ENCODE data around the gene ARHGAP29. TPM values are rescaled to one million over a fixed set of nuclear protein-coding genes. Genes with fewer than 3 reads are reported as not detected.

Gene ARHGAP29
- total and polyA plus RNA-seq, 2 experiments from 2014 or later = 9.6 to 22.3 TPM

DNA sequence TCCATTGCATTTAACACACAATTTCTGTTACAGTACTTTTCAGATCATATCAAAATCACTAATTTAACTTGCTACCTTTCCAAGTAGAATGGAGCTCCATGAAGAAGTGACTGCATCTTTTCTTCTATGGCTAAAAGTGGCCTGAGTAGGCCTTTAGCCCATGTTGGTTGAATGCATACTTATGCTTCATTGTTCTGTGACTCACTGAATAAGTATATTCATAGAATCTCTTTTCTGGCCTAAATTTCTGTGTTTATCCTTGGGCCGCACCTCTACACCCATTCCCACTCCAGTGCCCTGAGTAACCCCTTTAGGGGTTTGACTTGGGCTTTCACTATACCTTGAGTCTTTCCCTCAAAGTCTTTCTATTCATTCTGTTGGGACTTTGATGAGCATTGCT is 42.1 kb upstream of the ARHGAP29 start:
- TF ChIP-seq, protein P1, sequence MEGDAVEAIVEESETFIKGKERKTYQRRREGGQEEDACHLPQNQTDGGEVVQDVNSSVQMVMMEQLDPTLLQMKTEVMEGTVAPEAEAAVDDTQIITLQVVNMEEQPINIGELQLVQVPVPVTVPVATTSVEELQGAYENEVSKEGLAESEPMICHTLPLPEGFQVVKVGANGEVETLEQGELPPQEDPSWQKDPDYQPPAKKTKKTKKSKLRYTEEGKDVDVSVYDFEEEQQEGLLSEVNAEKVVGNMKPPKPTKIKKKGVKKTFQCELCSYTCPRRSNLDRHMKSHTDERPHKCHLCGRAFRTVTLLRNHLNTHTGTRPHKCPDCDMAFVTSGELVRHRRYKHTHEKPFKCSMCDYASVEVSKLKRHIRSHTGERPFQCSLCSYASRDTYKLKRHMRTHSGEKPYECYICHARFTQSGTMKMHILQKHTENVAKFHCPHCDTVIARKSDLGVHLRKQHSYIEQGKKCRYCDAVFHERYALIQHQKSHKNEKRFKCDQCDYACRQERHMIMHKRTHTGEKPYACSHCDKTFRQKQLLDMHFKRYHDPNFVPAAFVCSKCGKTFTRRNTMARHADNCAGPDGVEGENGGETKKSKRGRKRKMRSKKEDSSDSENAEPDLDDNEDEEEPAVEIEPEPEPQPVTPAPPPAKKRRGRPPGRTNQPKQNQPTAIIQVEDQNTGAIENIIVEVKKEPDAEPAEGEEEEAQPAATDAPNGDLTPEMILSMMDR (IDR thresholded peaks at IDR 0.05; ENCODE audit: poor library complexity) = no peak
- no peak for TF ChIP-seq EZH2phosphoT487 (IDR thresholded peaks at IDR 0.05; ENCODE audit: low read depth, severe bottlenecking, unreplicated experiment)
- no peak for TF ChIP-seq EZH2 (IDR thresholded peaks at IDR 0.05; ENCODE audit: borderline replicate concordance)
- no peak for DNase-seq (ENCODE audit: low spot score)
- WGBS (ENCODE audit: low lambda C conversion rate, missing lambda C conversion rate) = 100% methylated on average over 1 of the region's 1 CpG
- Histone ChIP-seq H3K9me2 (replicated peaks; ENCODE audit: insufficient read depth) (no peaks in the 10 kb centered on the region), H3K4me1 (ENCODE audit: insufficient read depth) (no peaks in the 10 kb centered on the region), H3K79me2 (no peaks in the 10 kb centered on the region), H2AFZ (no peak overlapping the region), H3K36me3 (replicated peaks; ENCODE audit: insufficient read depth, low read depth) (no peaks in the 10 kb centered on the region), H3K27ac (no peak overlapping the region), H3K4me2 (no peak overlapping the region), H3K4me3 (no peak overlapping the region), H3K9me3 (ENCODE audit: low read depth) (no peaks in the 10 kb centered on the region), H4K20me1 (ENCODE audit: insufficient read depth, poor library complexity, severe bottlenecking) (no peaks in the 10 kb centered on the region), H3K27me3 (no peaks in the 10 kb centered on the region)

DNA sequence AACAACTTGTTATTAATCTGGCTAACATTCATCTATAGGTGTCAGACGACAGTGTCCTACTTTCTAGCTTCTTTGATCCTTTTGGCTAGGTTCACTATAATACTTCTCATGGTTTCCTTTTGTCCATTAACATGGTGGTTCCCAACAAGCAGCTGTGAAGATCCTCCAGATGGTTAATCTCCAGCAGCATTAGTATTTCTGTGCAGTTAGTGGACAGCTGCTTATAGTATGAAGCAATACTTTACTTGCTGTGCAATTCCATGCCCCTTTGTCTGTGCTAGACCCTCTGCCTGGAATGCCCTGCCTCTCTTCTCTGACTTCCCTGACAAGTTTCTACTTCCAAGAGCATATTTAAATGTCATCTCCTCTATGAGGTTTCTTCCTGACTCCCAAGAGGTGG is 41.7 kb upstream of the ARHGAP29 start:
- 83% methylated on average over 1 of the region's 1 CpG for WGBS (ENCODE audit: low lambda C conversion rate, missing lambda C conversion rate)
- Histone ChIP-seq H2AFZ (no peak overlapping the region), H3K9me3 (ENCODE audit: low read depth) (no peaks in the 10 kb centered on the region), H3K9me2 (replicated peaks; ENCODE audit: insufficient read depth) (no peaks in the 10 kb centered on the region), H3K4me3 (no peak overlapping the region), H3K27me3 (no peaks in the 10 kb centered on the region), H3K4me2 (no peak overlapping the region), H3K4me1 (ENCODE audit: insufficient read depth) (no peaks in the 10 kb centered on the region), H4K20me1 (ENCODE audit: insufficient read depth, poor library complexity, severe bottlenecking) (no peaks in the 10 kb centered on the region), H3K79me2 (no peaks in the 10 kb centered on the region), H3K27ac (no peak overlapping the region), H3K36me3 (replicated peaks; ENCODE audit: insufficient read depth, low read depth) (no peaks in the 10 kb centered on the region)
- DNase-seq (ENCODE audit: low spot score) = no peak
- TF ChIP-seq EZH2phosphoT487 (IDR thresholded peaks at IDR 0.05; ENCODE audit: low read depth, severe bottlenecking, unreplicated experiment) (no peak), EZH2 (IDR thresholded peaks at IDR 0.05; ENCODE audit: borderline replicate concordance) (no peak)
- TF ChIP-seq, protein P1 (IDR thresholded peaks at IDR 0.05; ENCODE audit: poor library complexity) = no peak

DNA sequence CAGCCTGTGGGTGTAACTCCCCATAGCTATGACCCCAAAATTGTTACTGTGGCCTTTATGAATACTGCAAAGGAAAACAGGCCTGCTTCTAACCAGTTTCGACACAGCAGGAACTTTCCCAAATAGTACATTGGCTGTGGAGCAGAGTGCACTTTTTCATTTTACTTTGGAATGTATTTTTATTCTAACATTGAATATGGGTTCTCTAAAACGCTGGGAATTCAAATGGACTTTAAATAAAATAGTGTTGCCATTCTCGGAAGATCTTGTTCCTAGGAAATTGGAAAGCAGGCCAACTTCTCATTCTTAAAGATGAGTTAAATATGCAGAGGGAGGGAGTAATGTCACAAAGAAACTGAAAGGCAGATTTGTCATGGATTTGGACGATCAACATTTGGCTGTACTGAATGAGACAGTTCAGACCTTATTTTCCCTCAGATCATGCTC is 39.6 kb upstream of the ARHGAP29 start:
- TF ChIP-seq EZH2phosphoT487 (IDR thresholded peaks at IDR 0.05; ENCODE audit: low read depth, severe bottlenecking, unreplicated experiment) = no peak
- TF ChIP-seq, protein P1 (IDR thresholded peaks at IDR 0.05; ENCODE audit: poor library complexity) = no peak
- TF ChIP-seq EZH2 (IDR thresholded peaks at IDR 0.05; ENCODE audit: borderline replicate concordance) = no peak
- Histone ChIP-seq H2AFZ (no peak overlapping the region), H3K36me3 (replicated peaks; ENCODE audit: insufficient read depth, low read depth) (no peaks in the 10 kb centered on the region), H3K9me3 (ENCODE audit: low read depth) (no peaks in the 10 kb centered on the region), H3K79me2 (no peaks in the 10 kb centered on the region), H3K4me1 (ENCODE audit: insufficient read depth) (no peaks in the 10 kb centered on the region), H3K4me3 (no peak overlapping the region), H3K27ac (no peak overlapping the region), H4K20me1 (ENCODE audit: insufficient read depth, poor library complexity, severe bottlenecking) (no peaks in the 10 kb centered on the region), H3K4me2 (no peak overlapping the region), H3K9me2 (replicated peaks; ENCODE audit: insufficient read depth) (no peaks in the 10 kb centered on the region), H3K27me3 (no peaks in the 10 kb centered on the region)
- WGBS (ENCODE audit: low lambda C conversion rate, missing lambda C conversion rate) = 83% methylated on average over 4 of the region's 4 CpGs
- no peak for DNase-seq (ENCODE audit: low spot score)

DNA sequence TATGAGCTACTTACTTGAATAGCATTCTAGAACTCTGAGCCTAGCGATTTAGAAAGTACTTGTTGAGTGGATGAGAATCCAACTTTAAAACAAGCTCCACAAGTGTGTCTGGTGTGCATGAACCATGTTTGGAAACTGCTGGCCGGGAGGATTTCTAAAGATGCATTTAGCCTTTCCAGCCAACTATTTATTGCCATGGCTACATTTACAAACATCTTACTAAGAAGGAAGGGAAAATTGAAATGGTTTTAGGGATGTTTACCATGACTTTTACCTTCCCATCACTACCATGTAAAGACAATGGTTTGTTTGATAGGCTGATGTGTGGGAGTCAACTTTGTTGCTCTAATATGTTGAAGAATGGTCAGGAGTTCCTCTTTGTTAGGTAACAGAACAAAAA is 37.7 kb upstream of the ARHGAP29 start:
- Histone ChIP-seq H3K9me2 (replicated peaks; ENCODE audit: insufficient read depth) (no peaks in the 10 kb centered on the region), H3K9me3 (ENCODE audit: low read depth) (no peaks in the 10 kb centered on the region), H2AFZ (no peak overlapping the region), H3K4me2 (no peak overlapping the region), H4K20me1 (ENCODE audit: insufficient read depth, poor library complexity, severe bottlenecking) (no peaks in the 10 kb centered on the region), H3K27ac (no peak overlapping the region), H3K36me3 (replicated peaks; ENCODE audit: insufficient read depth, low read depth) (no peaks in the 10 kb centered on the region), H3K27me3 (no peaks in the 10 kb centered on the region), H3K79me2 (no peaks in the 10 kb centered on the region), H3K4me3 (no peak overlapping the region), H3K4me1 (ENCODE audit: insufficient read depth) (no peaks in the 10 kb centered on the region)
- TF ChIP-seq EZH2phosphoT487 (IDR thresholded peaks at IDR 0.05; ENCODE audit: low read depth, severe bottlenecking, unreplicated experiment) = no peak
- TF ChIP-seq, protein P1 (IDR thresholded peaks at IDR 0.05; ENCODE audit: poor library complexity) = no peak
- TF ChIP-seq EZH2 (IDR thresholded peaks at IDR 0.05; ENCODE audit: borderline replicate concordance) = no peak
- 91% methylated on average over 2 of the region's 2 CpGs for WGBS (ENCODE audit: low lambda C conversion rate, missing lambda C conversion rate)
- DNase-seq (ENCODE audit: low spot score) = no peak
